ENCODE results near the gene CPEB4. TPM values are rescaled to one million over a fixed set of nuclear protein-coding genes. Genes with fewer than 3 reads are reported as not detected.

The CPEB4 gene
- total and polyA plus RNA-seq, 2 of the 4 experiments (the other 2 are of a cell fraction), result 7.8 to 22.6 TPM

DNA sequence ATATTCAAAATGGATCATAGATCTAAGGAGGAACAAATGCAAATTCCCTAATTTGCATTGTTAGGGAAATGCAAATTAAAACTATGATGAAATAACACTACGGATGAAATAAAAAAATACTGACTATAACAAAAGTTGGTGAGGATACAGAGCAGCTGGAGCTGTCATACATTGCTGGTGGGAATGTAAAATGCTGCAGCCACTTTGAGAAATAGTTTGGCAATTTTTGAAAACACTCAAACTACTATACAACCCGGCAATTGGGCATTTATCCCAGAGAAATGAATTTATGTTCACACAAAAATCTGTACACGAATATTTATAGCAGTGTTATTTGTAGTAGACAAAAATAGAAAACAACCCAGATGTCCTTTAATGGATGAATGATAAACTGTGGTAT lies 123.3 kb downstream of the CPEB4 start:
- Histone ChIP-seq H2BK15ac (ENCODE audit: low read depth, low read length) (no peak overlapping the region), H4K20me1 (ENCODE audit: insufficient read depth, low read length) (no peaks in the 10 kb centered on the region), H2BK120ac (ENCODE audit: low read depth, low read length) (no peak overlapping the region), H2BK5ac (ENCODE audit: low read depth, low read length, poor library complexity, severe bottlenecking) (no peak overlapping the region), H3K4ac (ENCODE audit: low read depth, low read length) (no peak overlapping the region), H3K4me3 (ENCODE audit: insufficient read depth, low read depth, low read length) (no peak overlapping the region), H4K91ac (ENCODE audit: insufficient read depth, low read depth, low read length) (no peak overlapping the region), H2AK9ac (replicated peaks; ENCODE audit: low read depth, low read length, poor library complexity) (no peak overlapping the region), H3K79me1 (ENCODE audit: low read depth in 1 of 2, low read length in 2 of 2) (no peaks in the 10 kb centered on the region), H3K9me3 (ENCODE audit: control insufficient read depth, insufficient read depth, low read length) (no peaks in the 10 kb centered on the region), H2AFZ (replicated peaks; ENCODE audit: low read length, poor library complexity) (no peak overlapping the region), H2AK5ac (ENCODE audit: low read depth, low read length) (no peak overlapping the region), H3K9ac (ENCODE audit: low read depth, low read length) (no peak overlapping the region), H3K27me3 (ENCODE audit: control insufficient read depth, insufficient read depth, low read length) (no peaks in the 10 kb centered on the region), H3K56ac (ENCODE audit: extremely low read depth, insufficient read depth, low read length) (no peak overlapping the region), H3K23ac (ENCODE audit: low read depth, low read length) (no peak overlapping the region), H3K18ac (ENCODE audit: low read depth, low read length) (no peak overlapping the region), H3K4me2 (ENCODE audit: low read depth, low read length) (no peak overlapping the region), H3K9me1 (ENCODE audit: insufficient read depth, low read length) (no peaks in the 10 kb centered on the region), H3K14ac (replicated peaks; ENCODE audit: low read depth, low read length) (no peak overlapping the region), H4K5ac (ENCODE audit: low read depth, low read length) (no peak overlapping the region), H3K36me3 (ENCODE audit: control insufficient read depth, insufficient read depth, low read length) (no peaks in the 10 kb centered on the region), H2BK20ac (ENCODE audit: low read depth, low read length) (no peak overlapping the region), H3K4me1 (ENCODE audit: control insufficient read depth, insufficient read depth, low read length) (no peaks in the 10 kb centered on the region), H3K27ac (ENCODE audit: insufficient read depth, low read length) (no peak overlapping the region), H4K8ac (ENCODE audit: low read depth in 2 of 2, low read length in 2 of 2) (no peak overlapping the region)
- WGBS, 2 experiments (ENCODE audit: extremely low coverage in 2 of 2, insufficient read length in 1 of 2), result no CpG with 5 or more reads among the region's 3 CpGs
- no TSS peak for BruUV-seq (replicated peaks)
- ATAC-seq (ENCODE audit: low read depth) (no peak), DNase-seq (no peak)
- TF ChIP-seq MAFK (IDR thresholded peaks at IDR 0.05; ENCODE audit: low read depth, low read length) (no peak), CHD1 (IDR thresholded peaks at IDR 0.05; ENCODE audit: low read depth, low read length) (no peak), RAD21 (IDR thresholded peaks at IDR 0.05; ENCODE audit: low read length) (no peak), BHLHE40 (IDR thresholded peaks at IDR 0.05; ENCODE audit: low read depth, low read length) (no peak), FOS (IDR thresholded peaks at IDR 0.05; ENCODE audit: low read depth, low read length) (no peak), CEBPB (IDR thresholded peaks at IDR 0.05; ENCODE audit: low read depth, low read length) (no peak), NFE2L2 (IDR thresholded peaks at IDR 0.05; ENCODE audit: low read depth, low read length) (no peak), RFX5 (IDR thresholded peaks at IDR 0.05; ENCODE audit: low read depth, low read length) (no peak), MAZ (IDR thresholded peaks at IDR 0.05; ENCODE audit: borderline replicate concordance, low read depth, low read length) (no peak)
- TF ChIP-seq, protein P1, sequence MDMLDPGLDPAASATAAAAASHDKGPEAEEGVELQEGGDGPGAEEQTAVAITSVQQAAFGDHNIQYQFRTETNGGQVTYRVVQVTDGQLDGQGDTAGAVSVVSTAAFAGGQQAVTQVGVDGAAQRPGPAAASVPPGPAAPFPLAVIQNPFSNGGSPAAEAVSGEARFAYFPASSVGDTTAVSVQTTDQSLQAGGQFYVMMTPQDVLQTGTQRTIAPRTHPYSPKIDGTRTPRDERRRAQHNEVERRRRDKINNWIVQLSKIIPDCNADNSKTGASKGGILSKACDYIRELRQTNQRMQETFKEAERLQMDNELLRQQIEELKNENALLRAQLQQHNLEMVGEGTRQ (IDR thresholded peaks at IDR 0.05; ENCODE audit: low read depth, low read length), result no peak
- TF ChIP-seq, protein P2, sequence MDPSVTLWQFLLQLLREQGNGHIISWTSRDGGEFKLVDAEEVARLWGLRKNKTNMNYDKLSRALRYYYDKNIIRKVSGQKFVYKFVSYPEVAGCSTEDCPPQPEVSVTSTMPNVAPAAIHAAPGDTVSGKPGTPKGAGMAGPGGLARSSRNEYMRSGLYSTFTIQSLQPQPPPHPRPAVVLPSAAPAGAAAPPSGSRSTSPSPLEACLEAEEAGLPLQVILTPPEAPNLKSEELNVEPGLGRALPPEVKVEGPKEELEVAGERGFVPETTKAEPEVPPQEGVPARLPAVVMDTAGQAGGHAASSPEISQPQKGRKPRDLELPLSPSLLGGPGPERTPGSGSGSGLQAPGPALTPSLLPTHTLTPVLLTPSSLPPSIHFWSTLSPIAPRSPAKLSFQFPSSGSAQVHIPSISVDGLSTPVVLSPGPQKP (IDR thresholded peaks at IDR 0.05; ENCODE audit: borderline replicate concordance, low read depth, low read length), result no peak
- CTCF ChIA-PET, result no interaction called here
- in situ Hi-C loops (cut with MboI; ENCODE audit: low sequenced_read_pairs) (no loop called here), dilution Hi-C loops (cut with HindIII; ENCODE audit: low sequenced_read_pairs, unreplicated experiment) (no loop called here), intact Hi-C loops (cut with micrococcal nuclease) (no loop called here)
- POLR2A ChIA-PET (ENCODE audit: unreplicated experiment), result no interaction called here

Measured in IMR-90 (cell line).